Small intestine (tissue), 7 donors: ENCODE results near the gene VN1R5. TPM values are rescaled to one million over a fixed set of nuclear protein-coding genes. Genes with fewer than 3 reads are reported as not detected.

ENCODE experiments used
- DNase-seq, 2 donors: peaks; one replicate each; pipeline versions ENCODE4 v3.0.0 to v3.0.0-alpha.2; 2013
- FAIRE-seq: peaks from 2 replicates; lab custom pipeline; 2012; peaks lifted over from hg19 to GRCh38; lab: Jason Lieb, UNC
- H3K27ac ChIP-seq, 3 donors: one replicate each; pipeline ENCODE4 v1.5.1; 2013; ENCODE audit warnings: low read length in 2 of 3, mild to moderate bottlenecking in 2 of 3, control low read depth in 1 of 3, inconsistent platforms in 1 of 3, low read depth in 1 of 3, moderate library complexity in 1 of 3
- H3K27me3 ChIP-seq, 3 donors: one replicate each; pipeline ENCODE4 v1.6.1; 2013; ENCODE audit warnings: low read length in 3 of 3, inconsistent platforms in 1 of 3; ENCODE audit not compliant: control insufficient read depth in 3 of 3, insufficient read depth in 3 of 3
- H3K36me3 ChIP-seq, 3 donors: one replicate each; pipeline ENCODE4 v1.6.1; 2013; ENCODE audit warnings: low read length in 3 of 3, inconsistent platforms in 1 of 3, low read depth in 1 of 3, mild to moderate bottlenecking in 1 of 3, moderate library complexity in 1 of 3; ENCODE audit not compliant: control insufficient read depth in 3 of 3, insufficient read depth in 2 of 3
- H3K4me1 ChIP-seq, 3 donors: one replicate each; pipeline ENCODE4 v1.6.1; 2013; ENCODE audit warnings: low read length in 2 of 3, inconsistent platforms in 1 of 3, low read depth in 1 of 3, mild to moderate bottlenecking in 1 of 3, moderate library complexity in 1 of 3; ENCODE audit not compliant: control insufficient read depth in 3 of 3, insufficient read depth in 2 of 3
- H3K4me3 ChIP-seq, 3 donors: one replicate each; pipeline ENCODE4 v1.5.1; 2013; ENCODE audit warnings: low read length in 3 of 3, control low read depth in 1 of 3, inconsistent platforms in 1 of 3, low read depth in 1 of 3, mild to moderate bottlenecking in 1 of 3, moderate library complexity in 1 of 3
- H3K9me3 ChIP-seq, 2 donors: one replicate each; pipeline ENCODE4 v1.6.1; 2013; ENCODE audit warnings: low read depth in 1 of 2, low read length in 1 of 2; ENCODE audit not compliant: control insufficient read depth in 2 of 2, insufficient read depth in 1 of 2
- WGBS, 3 donors: extraction: QIAGEN DNeasy Blood & Tissue Kit; methylation state at CpG; one replicate each; pipeline ENCODE4 v1.1.7; 2013; 5-methylcytosine and 5-hydroxymethylcytosine counted together
- polyA plus RNA-seq, 4 donors: library from polyadenylated mRNA; stranded (reverse) in 3 of 4; unstranded in 1 of 4; fragments of 200-250 nt in 3 of 4; fragments of 120-200 nt in 1 of 4; gene quantifications; one replicate each; pipeline versions ENCODE4 v1.2.1 to v1.2.3, GENCODE V29; 2013
- donor health status: healthy with polysubstance abuse.
- donor health status: control.
- donor health status: control.
- donor health status: Bipolar disorder and iron deficiency.
- donor health status: healthy.

Gene VN1R5
- polyA plus RNA-seq, 4 donors: not detected

GRCh38 chr1:247247568-247247967 is 8.3 kb upstream of the VN1R5 start:
- WGBS, 3 donors: 96 to 98% (median 97%) methylated on average over 1 of the region's 1 CpG
- H3K4me3 ChIP-seq: no peak overlapping the region
- FAIRE-seq (no peak), DNase-seq (no peak)
- H3K27me3 ChIP-seq: no peaks in the 10 kb centered on the region
- H3K27ac ChIP-seq: no peak overlapping the region
- H3K9me3 ChIP-seq: peaks cover 2 to 10% of the 10 kb centered on the region in 2 donors
- no peaks in the 10 kb centered on the region for H3K36me3 ChIP-seq
- no peaks in the 10 kb centered on the region for H3K4me1 ChIP-seq

DNA sequence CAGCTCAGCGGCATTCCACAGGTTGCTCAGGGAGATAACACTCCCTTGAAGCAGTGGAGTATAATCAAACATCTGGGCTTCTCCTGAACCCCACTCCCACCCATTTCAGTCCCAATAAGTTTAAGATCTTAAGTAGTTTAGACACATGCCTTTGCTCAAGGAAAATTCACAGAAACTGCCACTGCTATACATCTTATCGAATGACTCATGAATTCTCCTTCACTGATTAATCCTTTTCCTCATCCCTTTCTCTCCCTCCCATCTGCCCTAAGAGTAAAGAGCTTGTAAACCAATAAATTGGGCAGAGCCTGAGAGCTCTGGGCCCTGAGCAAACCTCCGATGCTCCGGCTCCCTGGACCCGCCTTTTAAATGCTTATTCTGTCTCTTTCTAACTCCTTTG is 10.2 kb downstream of the VN1R5 start:
- H3K27me3 ChIP-seq: no peaks in the 10 kb centered on the region
- H3K9me3 ChIP-seq: peaks cover 0 to 17% of the 10 kb centered on the region in 2 donors
- no peak overlapping the region for H3K27ac ChIP-seq
- DNase-seq: no peak
- no peaks in the 10 kb centered on the region for H3K36me3 ChIP-seq
- H3K4me1 ChIP-seq: no peaks in the 10 kb centered on the region
- WGBS, 3 donors: 88 to 89% (median 88%) methylated on average over 5 of the region's 5 CpGs
- FAIRE-seq: no peak
- no peak overlapping the region for H3K4me3 ChIP-seq

DNA sequence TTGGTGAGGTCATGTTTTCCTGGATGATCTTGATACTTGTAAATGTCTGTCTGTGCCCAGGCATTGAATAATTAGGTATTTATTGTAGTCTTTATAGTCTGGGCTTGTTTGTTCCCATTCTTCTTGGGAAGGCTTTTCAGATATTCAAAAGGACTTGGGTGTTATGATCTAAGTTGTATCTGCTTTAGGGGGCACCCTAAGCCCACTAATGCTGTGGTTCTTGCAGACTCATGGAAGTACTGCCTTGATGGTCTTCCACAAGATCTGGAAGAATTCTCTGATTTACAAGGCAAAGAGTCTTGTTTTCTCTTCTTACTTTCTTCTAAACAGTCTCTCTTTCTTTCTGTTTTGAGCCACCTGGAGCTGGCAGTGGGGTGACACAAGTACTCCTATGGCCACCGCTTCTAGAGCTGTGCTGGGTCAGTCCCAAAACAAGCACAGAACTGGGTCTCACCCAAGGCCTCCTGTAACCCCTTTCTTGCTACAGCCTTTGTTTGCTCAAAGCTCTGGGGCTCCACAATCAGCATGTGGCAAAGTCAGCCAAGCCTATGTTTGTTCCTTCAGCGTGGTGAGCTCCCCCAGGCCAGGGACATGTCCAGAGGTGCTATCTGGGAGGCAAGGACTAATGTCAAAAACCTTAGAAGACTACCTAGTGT is 12.6 kb downstream of the VN1R5 start:
- H3K4me1 ChIP-seq: no peaks in the 10 kb centered on the region
- FAIRE-seq (no peak), DNase-seq (no peak)
- H3K27me3 ChIP-seq: no peaks in the 10 kb centered on the region
- H3K36me3 ChIP-seq: no peaks in the 10 kb centered on the region
- no peak overlapping the region for H3K4me3 ChIP-seq
- peaks cover 0 to 17% of the 10 kb centered on the region in 2 donors for H3K9me3 ChIP-seq
- 53 to 76% (median 68%) methylated on average over 2 of the region's 2 CpGs for WGBS, 3 donors
- no peak overlapping the region for H3K27ac ChIP-seq

DNA sequence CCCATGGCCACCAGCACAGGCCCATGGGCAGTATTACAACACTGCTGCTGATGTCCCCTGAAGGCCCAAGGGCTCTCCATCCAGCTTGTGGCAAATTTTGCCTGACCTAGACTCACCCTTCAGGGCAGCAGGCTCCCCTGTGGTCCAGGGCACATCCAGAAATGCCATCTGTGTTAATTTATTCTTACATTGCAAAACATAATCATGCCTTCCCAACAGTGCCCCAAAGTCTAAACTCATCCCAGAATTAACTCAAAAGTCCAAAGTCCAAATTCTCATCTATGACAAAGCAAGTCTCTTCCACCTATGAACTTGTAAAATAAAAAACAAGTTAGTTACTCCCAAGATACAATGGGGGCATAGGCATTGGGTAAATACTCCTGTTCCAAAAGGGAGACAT is 13.3 kb downstream of the VN1R5 start:
- Histone ChIP-seq H3K9me3 (peaks cover 0 to 17% of the 10 kb centered on the region in 2 donors), H3K4me1 (no peaks in the 10 kb centered on the region)
- FAIRE-seq: no peak

GRCh38 chr1:247270003-247270402 is 14.1 kb downstream of the VN1R5 start:
- peaks cover 0 to 17% of the 10 kb centered on the region in 2 donors for H3K9me3 ChIP-seq
- no peak for DNase-seq
- WGBS, 3 donors: 18 to 62% (median 48%) methylated on average over 1 of the region's 1 CpG
- H3K4me3 ChIP-seq: no peak overlapping the region
- no peaks in the 10 kb centered on the region for H3K27me3 ChIP-seq
- H3K36me3 ChIP-seq: no peaks in the 10 kb centered on the region
- H3K4me1 ChIP-seq: no peaks in the 10 kb centered on the region
- H3K27ac ChIP-seq: no peak overlapping the region
- FAIRE-seq: no peak

More for the DNA sequence above, 13.3 kb downstream of the VN1R5 start:
- Histone ChIP-seq H3K36me3 (no peaks in the 10 kb centered on the region), H3K27me3 (no peaks in the 10 kb centered on the region), H3K4me3 (no peak overlapping the region), H3K27ac (no peak overlapping the region)
- no peak for DNase-seq

GRCh38 chr1:247273013-247273412 is 17.1 kb downstream of the VN1R5 start:
- 60 to 77% (median 73%) methylated on average over 1 of the region's 1 CpG for WGBS, 3 donors

DNA sequence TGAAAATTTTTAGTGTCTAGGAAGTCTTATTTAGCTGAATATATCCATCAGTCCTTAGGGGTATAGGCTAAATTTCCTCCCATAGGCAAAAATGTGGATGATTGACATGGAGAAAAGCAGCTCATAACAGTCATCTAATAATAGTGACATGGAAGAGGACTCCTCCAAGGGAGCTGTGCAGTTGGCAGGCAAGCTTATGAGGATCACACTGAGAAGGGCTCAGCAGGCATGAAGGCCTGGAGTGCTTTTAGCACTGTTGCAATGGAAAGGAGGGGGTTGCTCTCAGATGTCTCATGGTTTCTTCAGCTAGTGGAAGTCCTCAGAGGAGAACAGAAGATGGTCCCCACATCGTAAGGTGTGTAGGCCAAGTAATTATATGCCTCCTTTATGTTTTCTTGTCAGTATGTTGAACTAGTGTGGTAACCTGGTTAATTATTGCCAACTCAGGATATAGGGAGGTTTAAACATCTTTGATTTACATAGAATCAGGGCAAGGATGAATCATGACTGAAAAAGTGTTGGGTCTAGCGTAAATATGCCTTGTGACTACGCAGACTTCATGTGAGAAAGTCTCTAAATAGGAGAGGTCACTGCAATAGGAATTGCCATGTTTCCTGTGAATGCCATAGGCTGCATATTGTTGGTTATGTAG is 18.9 kb downstream of the VN1R5 start:
- FAIRE-seq (no peak), DNase-seq (no peak)
- WGBS, 3 donors: 56 to 75% (median 61%) methylated on average over 3 of the region's 3 CpGs

More at GRCh38 chr1:247273013-247273412, 17.1 kb downstream of the VN1R5 start:
- Histone ChIP-seq H3K9me3 (peaks cover 0 to 14% of the 10 kb centered on the region in 2 donors), H3K27me3 (no peaks in the 10 kb centered on the region), H3K4me1 (no peaks in the 10 kb centered on the region), H3K27ac (no peak overlapping the region), H3K4me3 (no peak overlapping the region), H3K36me3 (no peaks in the 10 kb centered on the region)
- FAIRE-seq: no peak
- no peak for DNase-seq

DNA sequence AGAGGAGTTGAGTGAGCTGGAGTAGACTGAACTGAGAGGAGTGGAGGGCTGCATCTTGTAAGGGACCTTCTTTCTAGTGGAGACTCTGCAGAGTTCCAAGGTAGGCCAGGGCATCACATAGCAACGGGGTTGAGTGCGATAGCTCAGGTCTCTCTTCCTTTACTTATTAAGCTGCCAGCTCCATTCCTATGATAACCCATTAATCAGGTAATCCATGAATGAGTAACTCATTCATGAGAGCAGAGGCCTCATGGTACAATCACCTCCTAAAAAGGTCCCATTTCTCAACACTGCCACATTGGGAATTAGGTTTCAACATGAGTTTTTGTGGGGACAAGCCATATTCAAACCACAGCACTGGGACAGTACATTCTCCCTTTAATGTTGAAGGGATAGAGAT is 21.3 kb downstream of the VN1R5 start:
- Histone ChIP-seq H3K27me3 (no peaks in the 10 kb centered on the region), H3K27ac (no peak overlapping the region), H3K4me1 (no peaks in the 10 kb centered on the region), H3K36me3 (no peaks in the 10 kb centered on the region), H3K4me3 (no peak overlapping the region), H3K9me3 (no peaks in the 10 kb centered on the region)
- FAIRE-seq (no peak), DNase-seq (no peak)
- WGBS, 3 donors: 68 to 79% (median 69%) methylated on average over 2 of the region's 2 CpGs

More for the DNA sequence above, 18.9 kb downstream of the VN1R5 start:
- peaks cover 0 to 4% of the 10 kb centered on the region in 2 donors for H3K9me3 ChIP-seq
- H3K27ac ChIP-seq: no peak overlapping the region
- no peak overlapping the region for H3K4me3 ChIP-seq
- H3K27me3 ChIP-seq: no peaks in the 10 kb centered on the region
- H3K36me3 ChIP-seq: no peaks in the 10 kb centered on the region
- no peaks in the 10 kb centered on the region for H3K4me1 ChIP-seq
